Measurements from ENCODE around the gene TPCN2. TPM values are rescaled to one million over a fixed set of nuclear protein-coding genes. Genes with fewer than 3 reads are reported as not detected.

Gene TPCN2
- total RNA-seq, 1 donor from 2014 or later, result 23.7 TPM

DNA sequence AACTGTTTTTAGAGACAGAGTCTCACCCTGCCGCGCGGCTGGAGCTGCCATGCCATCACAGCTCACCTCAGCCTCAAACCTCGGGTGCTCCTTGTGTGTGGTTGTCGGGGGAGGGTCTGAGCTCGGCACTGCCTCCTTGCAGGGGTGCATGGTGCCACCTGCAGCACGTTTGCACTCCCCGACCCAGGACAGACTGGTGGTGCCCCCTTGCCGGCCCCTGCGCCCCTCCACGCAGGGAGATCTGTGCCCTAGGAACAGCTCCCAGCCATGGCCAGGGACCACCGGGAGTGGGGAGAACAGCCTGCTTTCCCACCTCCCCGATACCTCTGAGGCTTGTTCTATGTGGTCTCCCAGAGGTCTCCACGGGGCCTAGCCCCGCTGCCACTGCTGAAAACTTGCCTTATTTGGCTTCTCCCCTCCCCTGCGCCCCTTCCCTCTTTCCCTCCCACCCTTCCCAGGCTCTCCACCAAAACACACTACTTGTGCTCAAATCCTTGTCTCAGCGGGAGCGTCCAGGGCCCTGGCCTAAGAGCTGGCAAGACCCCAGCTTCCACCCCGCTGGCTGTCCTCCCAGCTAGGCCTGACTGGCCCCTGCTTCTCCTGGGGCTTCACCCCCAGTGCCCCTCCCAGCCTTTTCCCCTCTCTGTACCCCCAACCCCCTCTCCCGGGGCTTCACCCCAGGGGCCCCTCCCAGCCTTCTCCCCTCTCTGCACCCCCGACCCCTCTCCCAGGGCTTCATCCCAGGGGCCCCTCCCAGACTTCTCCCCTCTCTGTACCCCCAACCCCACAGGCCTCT is 13.4 kb upstream of the TPCN2 start:
- no peaks in the 10 kb centered on the region for H3K27me3 Mint-ChIP-seq (ENCODE audit: low read depth)
- H3K27ac Mint-ChIP-seq, result no peak overlapping the region
- H3K4me1 Mint-ChIP-seq, result no peaks in the 10 kb centered on the region
- TF ChIP-seq, protein P1, sequence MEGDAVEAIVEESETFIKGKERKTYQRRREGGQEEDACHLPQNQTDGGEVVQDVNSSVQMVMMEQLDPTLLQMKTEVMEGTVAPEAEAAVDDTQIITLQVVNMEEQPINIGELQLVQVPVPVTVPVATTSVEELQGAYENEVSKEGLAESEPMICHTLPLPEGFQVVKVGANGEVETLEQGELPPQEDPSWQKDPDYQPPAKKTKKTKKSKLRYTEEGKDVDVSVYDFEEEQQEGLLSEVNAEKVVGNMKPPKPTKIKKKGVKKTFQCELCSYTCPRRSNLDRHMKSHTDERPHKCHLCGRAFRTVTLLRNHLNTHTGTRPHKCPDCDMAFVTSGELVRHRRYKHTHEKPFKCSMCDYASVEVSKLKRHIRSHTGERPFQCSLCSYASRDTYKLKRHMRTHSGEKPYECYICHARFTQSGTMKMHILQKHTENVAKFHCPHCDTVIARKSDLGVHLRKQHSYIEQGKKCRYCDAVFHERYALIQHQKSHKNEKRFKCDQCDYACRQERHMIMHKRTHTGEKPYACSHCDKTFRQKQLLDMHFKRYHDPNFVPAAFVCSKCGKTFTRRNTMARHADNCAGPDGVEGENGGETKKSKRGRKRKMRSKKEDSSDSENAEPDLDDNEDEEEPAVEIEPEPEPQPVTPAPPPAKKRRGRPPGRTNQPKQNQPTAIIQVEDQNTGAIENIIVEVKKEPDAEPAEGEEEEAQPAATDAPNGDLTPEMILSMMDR (IDR thresholded peaks at IDR 0.05; ENCODE audit: unreplicated experiment), result no peak
- no peaks in the 10 kb centered on the region for H3K36me3 Mint-ChIP-seq
- no peak for DNase-seq (ENCODE audit: low spot score in 2 of 2, unreplicated experiment in 2 of 2)
- H3K9me3 Mint-ChIP-seq, result no peaks in the 10 kb centered on the region
- no peak overlapping the region for H3K4me3 Mint-ChIP-seq

DNA sequence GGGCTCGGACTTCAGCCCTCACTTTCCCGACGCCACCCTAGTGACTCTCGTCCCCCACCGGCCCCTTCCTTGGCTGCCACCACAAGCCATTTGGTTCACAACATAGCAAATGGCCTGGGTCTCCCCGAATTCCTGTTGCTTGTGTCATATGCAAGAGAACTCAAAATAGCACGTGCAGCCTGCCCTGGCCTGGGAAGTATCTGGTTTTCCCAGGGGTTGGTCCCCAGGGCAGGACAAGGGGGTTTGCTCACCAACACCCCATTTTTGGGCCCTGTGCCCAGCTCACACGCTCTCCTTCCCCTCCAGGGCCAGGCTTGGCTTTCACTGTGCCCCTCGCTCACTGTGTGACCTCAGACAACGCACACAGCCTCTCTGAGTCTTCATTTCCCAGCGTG is 12.8 kb upstream of the TPCN2 start:
- Mint-ChIP-seq H3K4me3 (no peak overlapping the region), H3K36me3 (no peaks in the 10 kb centered on the region), H3K4me1 (no peaks in the 10 kb centered on the region), H3K9me3 (no peaks in the 10 kb centered on the region), H3K27ac (no peak overlapping the region), H3K27me3 (ENCODE audit: low read depth) (no peaks in the 10 kb centered on the region)
- TF ChIP-seq, protein P1 (IDR thresholded peaks at IDR 0.05; ENCODE audit: unreplicated experiment), result no peak
- DNase-seq (ENCODE audit: low spot score in 2 of 2, unreplicated experiment in 2 of 2), result no peak

DNA sequence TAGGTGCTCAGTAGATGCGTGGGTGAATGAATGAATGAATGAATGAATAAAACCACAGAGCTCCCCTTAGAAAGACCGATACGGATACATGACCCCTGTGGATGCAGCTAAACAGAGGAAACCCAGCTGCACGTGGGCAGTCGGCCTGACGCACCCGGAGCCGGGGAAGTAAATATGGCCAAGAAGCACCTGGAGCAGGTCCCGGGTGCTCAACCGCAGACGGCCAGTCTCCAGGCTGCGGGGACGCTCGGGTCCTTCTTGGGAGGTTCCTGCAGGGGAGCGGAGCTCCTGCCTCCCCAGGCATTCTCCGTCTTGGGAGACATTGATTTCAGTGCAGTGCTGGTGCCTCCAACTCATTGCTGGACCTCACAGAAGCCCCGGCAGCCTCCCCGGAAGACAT is 11.7 kb upstream of the TPCN2 start:
- Mint-ChIP-seq H3K36me3 (no peaks in the 10 kb centered on the region), H3K9me3 (no peaks in the 10 kb centered on the region), H3K27me3 (ENCODE audit: low read depth) (no peaks in the 10 kb centered on the region), H3K27ac (no peak overlapping the region), H3K4me3 (no peak overlapping the region), H3K4me1 (no peaks in the 10 kb centered on the region)
- TF ChIP-seq, protein P1 (IDR thresholded peaks at IDR 0.05; ENCODE audit: unreplicated experiment), result no peak
- no peak for DNase-seq (ENCODE audit: low spot score in 2 of 2, unreplicated experiment in 2 of 2)

DNA sequence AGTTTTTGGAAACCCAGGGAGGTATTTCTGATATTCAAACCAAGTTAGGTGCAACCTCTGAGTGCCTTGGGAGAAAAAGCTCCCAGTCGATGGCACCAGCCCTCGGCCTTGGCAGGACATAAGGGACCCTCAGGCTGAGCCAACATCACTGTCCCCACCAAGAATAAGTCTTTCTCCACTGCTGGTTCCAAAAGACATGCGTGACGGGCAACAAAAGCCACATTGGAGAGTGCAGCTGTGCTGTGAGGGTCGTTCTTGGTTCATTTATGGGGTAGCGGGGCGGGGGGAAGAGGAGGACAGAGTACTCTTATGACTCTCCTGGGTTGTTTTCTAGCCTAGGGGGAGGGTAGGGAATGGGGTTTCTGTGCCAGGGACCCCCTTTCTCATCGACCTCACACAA is 11.2 kb upstream of the TPCN2 start:
- TF ChIP-seq, protein P1 (IDR thresholded peaks at IDR 0.05; ENCODE audit: unreplicated experiment), result no peak
- Mint-ChIP-seq H3K4me1 (no peaks in the 10 kb centered on the region), H3K27me3 (ENCODE audit: low read depth) (no peaks in the 10 kb centered on the region), H3K9me3 (no peaks in the 10 kb centered on the region), H3K4me3 (no peak overlapping the region), H3K27ac (no peak overlapping the region), H3K36me3 (no peaks in the 10 kb centered on the region)
- no peak for DNase-seq (ENCODE audit: low spot score in 2 of 2, unreplicated experiment in 2 of 2)

DNA sequence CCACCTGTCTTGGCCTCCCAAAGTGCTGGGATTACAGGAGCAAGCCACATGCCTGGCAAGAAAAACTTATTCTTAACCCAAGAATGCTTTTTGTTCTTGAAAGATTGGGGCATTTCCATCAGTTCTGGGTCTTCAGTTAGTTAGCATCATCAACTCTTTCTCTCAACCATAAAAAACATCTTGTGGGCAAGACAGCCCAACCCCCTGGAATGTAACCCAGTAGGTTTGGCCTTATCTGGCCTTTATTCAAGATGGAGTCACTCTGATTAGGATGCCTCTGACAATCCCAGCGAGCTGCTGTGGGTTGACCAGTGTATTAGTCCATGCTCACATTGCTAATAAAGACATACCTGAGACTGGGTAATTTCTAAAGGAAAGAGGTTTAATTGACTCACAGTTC is 9.2 kb upstream of the TPCN2 start:
- TF ChIP-seq, protein P1 (IDR thresholded peaks at IDR 0.05; ENCODE audit: unreplicated experiment), result no peak
- DNase-seq (ENCODE audit: low spot score in 2 of 2, unreplicated experiment in 2 of 2), result no peak
- Mint-ChIP-seq H3K4me3 (no peak overlapping the region), H3K27ac (no peak overlapping the region), H3K36me3 (no peaks in the 10 kb centered on the region), H3K4me1 (peaks cover 5% of the 10 kb centered on the region), H3K27me3 (ENCODE audit: low read depth) (no peaks in the 10 kb centered on the region), H3K9me3 (no peaks in the 10 kb centered on the region)

Measured in mesothelial cell of epicardium (in vitro differentiated cells).